ENCODE results near the gene HERC2.
A peak's percentile ranks its signal among the peaks of the same experiment; 100 is the strongest.

The HERC2 gene

GRCh38 chr15:28109626-28110455 is 212.1 kb downstream of the HERC2 start:
- DNase-seq: no peak

GRCh38 chr15:28107904-28108275 is 214.1 kb downstream of the HERC2 start:
- no peak for DNase-seq

- no peak for DNase-seq
Observed at GRCh38 chr15:28107111-28107903, 214.7 kb downstream of the HERC2 start.

- DNase-seq: peak; percentile 34
Observed at GRCh38 chr15:28106294-28107110, 215.5 kb downstream of the HERC2 start.

- no peak for DNase-seq
Observed at GRCh38 chr15:28105793-28106192, 216.2 kb downstream of the HERC2 start.

GRCh38 chr15:28105224-28105791 is 216.7 kb downstream of the HERC2 start:
- DNase-seq: no peak

- DNase-seq: no peak
Observed at GRCh38 chr15:28104326-28104725, 217.7 kb downstream of the HERC2 start.

GRCh38 chr15:28103831-28104230 is 218.1 kb downstream of the HERC2 start:
- DNase-seq: no peak

- DNase-seq: no peak
Observed at GRCh38 chr15:28101983-28102441, 220.0 kb downstream of the HERC2 start.

- DNase-seq: no peak
Observed at GRCh38 chr15:28101201-28101600, 220.8 kb downstream of the HERC2 start.

GRCh38 chr15:28100516-28101195 is 221.3 kb downstream of the HERC2 start:
- DNase-seq: no peak

- no peak for DNase-seq
Observed at GRCh38 chr15:28099555-28100140, 222.3 kb downstream of the HERC2 start.

GRCh38 chr15:28098766-28099554 is 223.0 kb downstream of the HERC2 start, which contains the start of gene OCA2:
OCA2 (minus strand) TSS chr15:28099315; CDS start chr15:28081874, 17,441 bp downstream.
- peak; percentile 58 for DNase-seq

GRCh38 chr15:28098360-28098765 is 223.6 kb downstream of the HERC2 start:
- no peak for DNase-seq

- no peak for DNase-seq
Observed at GRCh38 chr15:28097656-28098359, 224.2 kb downstream of the HERC2 start.

GRCh38 chr15:28096670-28097431 is 225.1 kb downstream of the HERC2 start:
- no peak for DNase-seq

- DNase-seq: no peak
Observed at GRCh38 chr15:28096411-28096669, 225.6 kb downstream of the HERC2 start.

- DNase-seq: peak; percentile 39
Observed at GRCh38 chr15:28094732-28095521, 227.1 kb downstream of the HERC2 start.

All from CD4-positive, alpha-beta T cell treated with Interleukin-21 for 1 hour (primary cell).